ENCODE results near the gene TFIP11.

TFIP11 gene

DNA sequence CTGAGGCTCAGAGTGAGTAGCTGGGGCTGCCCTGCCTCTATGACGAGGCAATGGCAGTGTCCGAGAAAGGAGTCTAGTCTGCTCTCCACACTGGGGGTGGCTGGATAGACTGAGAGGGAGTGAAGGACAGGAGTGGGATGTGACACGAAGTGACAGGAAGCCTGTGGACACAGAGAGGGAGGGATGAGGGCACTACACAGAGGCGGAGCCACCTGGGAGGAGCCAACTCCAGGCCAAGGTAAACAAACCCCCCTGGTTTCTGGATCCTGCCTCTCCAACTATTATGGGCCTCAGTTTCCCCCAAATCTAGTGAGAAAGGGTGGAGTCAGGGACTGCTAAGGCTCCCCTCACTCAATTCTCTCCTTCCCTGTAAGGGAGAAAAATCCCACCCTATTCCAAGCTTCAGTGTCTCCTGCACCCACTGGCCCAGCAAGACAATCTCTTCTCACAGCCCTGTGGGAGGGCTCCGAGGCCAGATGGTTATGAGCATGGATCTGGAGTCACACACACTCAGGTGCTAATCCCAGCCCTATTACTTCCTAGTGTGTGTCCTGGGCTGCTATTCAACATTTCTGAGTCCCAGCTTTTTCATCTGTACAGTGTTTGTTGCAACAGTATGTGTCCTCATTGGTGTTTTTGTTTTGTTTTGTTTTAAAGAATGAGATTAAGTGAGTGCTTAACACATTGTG, 58.3 kb downstream of the TFIP11 start:
- Histone ChIP-seq H3K9me3 (ENCODE audit: control extremely low read depth in 1 of 5, control insufficient read depth in 4 of 5, insufficient read depth in 2 of 5, low read depth in 1 of 5, low read length in 4 of 5) (no peaks in the 10 kb centered on the region), H3K27me3 (replicated peaks in 2 of 5; ENCODE audit: control insufficient read depth in 4 of 5, insufficient read depth in 5 of 5, low read length in 4 of 5) (no peaks in the 10 kb centered on the region), H3K4me3 (ENCODE audit: control insufficient read depth in 1 of 7, extremely low read depth in 1 of 7, insufficient read depth in 4 of 7, low read depth in 2 of 7, low read length in 6 of 7) (no peak overlapping the region), H3K36me3 (ENCODE audit: control insufficient read depth in 4 of 4, insufficient read depth in 4 of 4, low read length in 3 of 4) (peaks cover 0 to 74% (median 63%) of the 10 kb centered on the region in 4 experiments), H3K27ac (ENCODE audit: insufficient read depth in 1 of 2, low read depth in 1 of 2, low read length in 2 of 2, poor library complexity in 1 of 2, severe bottlenecking in 2 of 2) (no peak overlapping the region), H3K4me1 (ENCODE audit: control extremely low read depth in 1 of 4, control insufficient read depth in 4 of 4, insufficient read depth in 4 of 4, low read length in 3 of 4) (no peaks in the 10 kb centered on the region)
- WGBS (ENCODE audit: insufficient coverage), result 100% methylated on average over 3 of the region's 5 CpGs
- DNase-seq, result no peak
- ChIA-PET POLR2A (no interaction called here), CTCF (interaction anchor here (1.5 to 2.2 kb wide), 2 partner anchors 7 to 10 kb away, joined by 8 to 10 read pairs; no protein-coding TSS in a partner anchor)

DNA sequence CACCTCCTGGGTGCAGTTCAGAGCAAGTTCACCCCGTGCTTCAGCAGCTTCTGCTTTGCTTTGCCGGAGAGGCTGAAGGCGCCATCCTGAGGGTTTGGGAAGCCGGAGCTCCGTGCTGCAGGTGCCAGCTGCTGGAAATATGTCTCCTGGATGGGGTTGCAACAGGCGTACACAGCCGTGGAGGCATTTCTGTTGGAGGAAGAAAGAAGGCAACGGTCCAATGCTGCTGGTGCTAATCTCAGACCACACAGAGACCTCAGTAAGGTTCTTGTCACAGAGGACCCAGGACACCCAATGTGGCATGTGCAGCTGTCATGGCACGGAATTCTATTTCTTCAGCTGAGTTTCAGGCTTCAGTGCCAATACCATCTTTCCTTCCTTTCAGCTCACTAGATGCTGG, 59.1 kb downstream of the TFIP11 start:
- ChIA-PET CTCF (interaction anchor here (1.5 to 2.2 kb wide), 3 partner anchors 8 to 91 kb away, joined by 3 to 10 read pairs (median 8); no protein-coding TSS in a partner anchor), POLR2A (interaction anchor here (0.6 kb wide), 1 partner anchor 81 kb away, joined by 3 read pairs; no protein-coding TSS in a partner anchor)
- H3K27ac ChIP-seq (ENCODE audit: insufficient read depth in 1 of 2, low read depth in 1 of 2, low read length in 2 of 2, poor library complexity in 1 of 2, severe bottlenecking in 2 of 2), result no peak overlapping the region
- DNase-seq, result no peak
- 97% methylated on average over 6 of the region's 9 CpGs for WGBS (ENCODE audit: insufficient coverage)
- H3K9me3 ChIP-seq (ENCODE audit: control extremely low read depth in 1 of 5, control insufficient read depth in 4 of 5, insufficient read depth in 2 of 5, low read depth in 1 of 5, low read length in 4 of 5), result no peaks in the 10 kb centered on the region
- no peak overlapping the region for H3K4me3 ChIP-seq (ENCODE audit: control insufficient read depth in 1 of 7, extremely low read depth in 1 of 7, insufficient read depth in 4 of 7, low read depth in 2 of 7, low read length in 6 of 7)
- no peaks in the 10 kb centered on the region for H3K27me3 ChIP-seq (replicated peaks in 2 of 5; ENCODE audit: control insufficient read depth in 4 of 5, insufficient read depth in 5 of 5, low read length in 4 of 5)
- H3K36me3 ChIP-seq (ENCODE audit: control insufficient read depth in 4 of 4, insufficient read depth in 4 of 4, low read length in 3 of 4), result peaks cover 0 to 68% (median 56%) of the 10 kb centered on the region in 4 experiments
- H3K4me1 ChIP-seq (ENCODE audit: control extremely low read depth in 1 of 4, control insufficient read depth in 4 of 4, insufficient read depth in 4 of 4, low read length in 3 of 4), result no peaks in the 10 kb centered on the region

DNA sequence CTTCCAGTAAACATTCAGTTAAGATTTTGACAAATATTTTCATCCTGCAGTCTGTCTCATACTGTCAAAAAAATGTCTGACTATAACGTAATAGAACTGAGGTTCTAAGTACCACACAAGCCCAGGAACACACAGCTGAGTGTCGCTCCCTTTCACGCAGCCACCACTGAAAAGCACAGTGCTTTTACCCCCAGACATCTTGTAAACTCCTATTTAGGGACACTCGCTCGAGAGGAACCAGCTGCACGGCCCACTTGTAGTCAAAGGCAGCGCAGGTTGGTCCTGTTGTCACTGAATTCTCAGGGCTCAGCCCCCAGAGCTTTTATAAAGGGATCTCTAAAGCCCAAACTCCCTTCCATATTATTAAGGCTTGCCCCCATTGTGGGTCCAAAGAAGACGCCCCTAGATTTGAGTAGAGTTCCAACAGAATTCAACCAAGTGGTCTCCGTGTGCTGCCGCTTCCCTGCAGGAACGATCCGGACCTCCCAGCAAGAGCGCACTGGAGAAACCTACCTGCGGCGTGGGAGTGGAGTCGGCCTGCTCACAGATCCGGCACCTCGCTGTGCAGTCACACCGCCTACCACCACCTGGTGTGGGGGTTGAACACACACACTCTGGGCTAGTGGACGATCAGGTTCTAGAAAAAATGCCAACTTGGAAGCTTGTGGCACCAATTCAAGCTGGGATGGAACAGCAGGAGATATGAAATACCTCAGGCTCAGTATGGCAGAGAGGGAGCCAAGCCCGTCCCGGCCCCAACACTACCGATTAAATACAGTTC, 59.8 kb downstream of the TFIP11 start:
- H3K27me3 ChIP-seq (replicated peaks in 2 of 5; ENCODE audit: control insufficient read depth in 4 of 5, insufficient read depth in 5 of 5, low read length in 4 of 5), result no peaks in the 10 kb centered on the region
- H3K27ac ChIP-seq (ENCODE audit: insufficient read depth in 1 of 2, low read depth in 1 of 2, low read length in 2 of 2, poor library complexity in 1 of 2, severe bottlenecking in 2 of 2), result no peak overlapping the region
- H3K36me3 ChIP-seq (ENCODE audit: control insufficient read depth in 4 of 4, insufficient read depth in 4 of 4, low read length in 3 of 4), result peaks cover 0 to 60% (median 48%) of the 10 kb centered on the region in 4 experiments
- no peak for DNase-seq
- no peak overlapping the region for H3K4me3 ChIP-seq (ENCODE audit: control insufficient read depth in 1 of 7, extremely low read depth in 1 of 7, insufficient read depth in 4 of 7, low read depth in 2 of 7, low read length in 6 of 7)
- 97% methylated on average over 20 of the region's 23 CpGs for WGBS (ENCODE audit: insufficient coverage)
- CTCF ChIA-PET, result interaction anchor here (0.9 to 2.2 kb wide), 6 partner anchors 9 to 90 kb away, joined by 3 to 10 read pairs (median 6); no protein-coding TSS in a partner anchor
- H3K9me3 ChIP-seq (ENCODE audit: control extremely low read depth in 1 of 5, control insufficient read depth in 4 of 5, insufficient read depth in 2 of 5, low read depth in 1 of 5, low read length in 4 of 5), result no peaks in the 10 kb centered on the region
- POLR2A ChIA-PET, result no interaction called here
- H3K4me1 ChIP-seq (ENCODE audit: control extremely low read depth in 1 of 4, control insufficient read depth in 4 of 4, insufficient read depth in 4 of 4, low read length in 3 of 4), result no peaks in the 10 kb centered on the region

DNA sequence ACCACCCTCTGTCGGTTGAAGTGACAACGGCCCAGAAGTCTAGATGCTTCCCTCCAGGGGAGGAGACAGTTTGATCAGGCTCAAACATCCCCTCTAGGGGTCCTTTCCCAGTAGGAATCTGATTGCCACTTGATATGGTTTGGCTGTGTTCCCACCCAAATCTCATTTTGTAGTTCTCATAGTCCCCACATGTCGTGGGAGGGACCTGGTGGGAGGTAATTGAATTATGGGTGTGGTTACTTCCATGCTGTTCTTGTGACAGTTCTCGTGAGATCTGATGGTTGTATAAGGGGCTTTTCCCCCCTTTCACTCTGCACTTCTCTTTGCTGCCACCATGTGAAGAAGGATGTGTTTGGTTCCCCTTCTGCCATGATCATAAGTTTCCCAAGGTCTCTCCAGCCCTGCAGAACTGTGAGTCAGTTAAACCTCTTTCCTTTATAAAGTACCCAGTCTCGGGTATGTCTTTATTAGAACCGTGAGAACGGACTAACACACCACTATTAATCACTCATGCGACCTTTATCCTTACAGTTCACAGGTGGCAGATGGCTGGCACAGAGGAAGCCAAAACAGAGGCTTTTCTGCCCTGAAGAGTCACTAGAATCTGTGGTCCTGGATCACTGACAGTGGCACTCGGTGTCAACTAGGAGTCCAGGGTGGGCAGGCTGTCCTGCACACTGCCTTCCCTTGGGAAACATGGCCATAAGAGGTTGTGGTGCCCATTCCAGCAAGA, 61.7 kb downstream of the TFIP11 start:
- POLR2A ChIA-PET, result no interaction called here
- no peaks in the 10 kb centered on the region for H3K9me3 ChIP-seq (ENCODE audit: control extremely low read depth in 1 of 5, control insufficient read depth in 4 of 5, insufficient read depth in 2 of 5, low read depth in 1 of 5, low read length in 4 of 5)
- CTCF ChIA-PET, result interaction anchor here (1.2 kb wide), 1 partner anchor 10 kb away, joined by 10 read pairs; no protein-coding TSS in a partner anchor
- H3K4me1 ChIP-seq (ENCODE audit: control extremely low read depth in 1 of 4, control insufficient read depth in 4 of 4, insufficient read depth in 4 of 4, low read length in 3 of 4), result no peaks in the 10 kb centered on the region
- no peak for DNase-seq
- H3K4me3 ChIP-seq (ENCODE audit: control insufficient read depth in 1 of 7, extremely low read depth in 1 of 7, insufficient read depth in 4 of 7, low read depth in 2 of 7, low read length in 6 of 7), result no peak overlapping the region
- no peaks in the 10 kb centered on the region for H3K27me3 ChIP-seq (replicated peaks in 2 of 5; ENCODE audit: control insufficient read depth in 4 of 5, insufficient read depth in 5 of 5, low read length in 4 of 5)
- H3K27ac ChIP-seq (ENCODE audit: insufficient read depth in 1 of 2, low read depth in 1 of 2, low read length in 2 of 2, poor library complexity in 1 of 2, severe bottlenecking in 2 of 2), result no peak overlapping the region
- whole genome bisulfite sequencing (ENCODE audit: insufficient coverage), result 89% methylated on average over 7 of the region's 9 CpGs
- H3K36me3 ChIP-seq (ENCODE audit: control insufficient read depth in 4 of 4, insufficient read depth in 4 of 4, low read length in 3 of 4), result peaks cover 0 to 49% (median 39%) of the 10 kb centered on the region in 4 experiments

DNA sequence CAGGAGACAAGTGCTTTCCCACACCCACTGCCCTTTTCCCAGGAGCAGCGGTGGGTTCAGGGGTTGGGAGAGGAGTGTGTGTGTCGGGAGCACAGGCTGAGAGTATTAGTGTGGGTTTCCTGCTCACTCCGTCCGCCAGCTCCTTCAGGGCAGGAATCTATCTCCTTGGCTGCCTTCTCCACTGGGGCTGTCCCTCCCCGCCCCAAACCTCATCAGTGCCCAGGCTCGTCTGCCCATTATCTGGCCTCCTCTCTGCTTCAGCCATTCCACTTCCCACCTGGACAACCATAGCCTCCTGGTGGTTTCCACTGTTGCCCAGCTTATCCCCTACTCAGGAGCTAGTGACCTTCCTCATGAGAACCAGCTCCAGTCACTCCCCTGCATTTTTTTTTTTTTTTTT, 63.3 kb downstream of the TFIP11 start:
- H3K4me1 ChIP-seq (ENCODE audit: control extremely low read depth in 1 of 4, control insufficient read depth in 4 of 4, insufficient read depth in 4 of 4, low read length in 3 of 4), result no peaks in the 10 kb centered on the region
- ChIA-PET CTCF (interaction anchor here (0.9 to 2.4 kb wide), 7 partner anchors 12 to 232 kb away, joined by 3 to 14 read pairs (median 5); no protein-coding TSS in a partner anchor), POLR2A (no interaction called here)
- no peaks in the 10 kb centered on the region for H3K9me3 ChIP-seq (ENCODE audit: control extremely low read depth in 1 of 5, control insufficient read depth in 4 of 5, insufficient read depth in 2 of 5, low read depth in 1 of 5, low read length in 4 of 5)
- no peak overlapping the region for H3K27ac ChIP-seq (ENCODE audit: insufficient read depth in 1 of 2, low read depth in 1 of 2, low read length in 2 of 2, poor library complexity in 1 of 2, severe bottlenecking in 2 of 2)
- H3K27me3 ChIP-seq (replicated peaks in 2 of 5; ENCODE audit: control insufficient read depth in 4 of 5, insufficient read depth in 5 of 5, low read length in 4 of 5), result no peaks in the 10 kb centered on the region
- no peak overlapping the region for H3K4me3 ChIP-seq (ENCODE audit: control insufficient read depth in 1 of 7, extremely low read depth in 1 of 7, insufficient read depth in 4 of 7, low read depth in 2 of 7, low read length in 6 of 7)
- peaks cover 0 to 45% (median 35%) of the 10 kb centered on the region in 4 experiments for H3K36me3 ChIP-seq (ENCODE audit: control insufficient read depth in 4 of 4, insufficient read depth in 4 of 4, low read length in 3 of 4)
- 91% methylated on average over 3 of the region's 6 CpGs for WGBS (ENCODE audit: insufficient coverage)
- DNase-seq, result no peak

DNA sequence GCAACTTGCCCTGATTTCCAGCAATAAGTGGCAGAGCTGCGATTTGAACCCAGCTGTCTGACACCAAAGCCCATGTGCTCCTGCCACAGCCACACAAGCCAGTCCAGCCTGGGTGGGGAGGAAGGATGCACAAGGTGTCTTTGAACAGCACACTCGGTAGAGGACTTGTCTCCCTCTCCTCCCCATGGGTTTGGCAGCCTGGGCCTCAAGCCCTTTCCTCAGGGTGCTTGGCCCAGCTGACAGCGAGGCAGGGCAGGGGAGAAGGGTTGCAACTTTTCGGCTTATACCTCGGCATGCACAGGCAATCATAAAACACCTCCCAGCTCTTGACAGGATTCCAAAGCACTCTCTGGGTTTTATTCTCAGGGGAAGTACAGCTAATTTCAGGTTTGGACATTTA, 63.9 kb downstream of the TFIP11 start:
- Histone ChIP-seq H3K9me3 (ENCODE audit: control extremely low read depth in 1 of 5, control insufficient read depth in 4 of 5, insufficient read depth in 2 of 5, low read depth in 1 of 5, low read length in 4 of 5) (no peaks in the 10 kb centered on the region), H3K4me1 (ENCODE audit: control extremely low read depth in 1 of 4, control insufficient read depth in 4 of 4, insufficient read depth in 4 of 4, low read length in 3 of 4) (no peaks in the 10 kb centered on the region), H3K27me3 (replicated peaks in 2 of 5; ENCODE audit: control insufficient read depth in 4 of 5, insufficient read depth in 5 of 5, low read length in 4 of 5) (no peaks in the 10 kb centered on the region), H3K36me3 (ENCODE audit: control insufficient read depth in 4 of 4, insufficient read depth in 4 of 4, low read length in 3 of 4) (peaks cover 0 to 39% (median 30%) of the 10 kb centered on the region in 4 experiments), H3K27ac (ENCODE audit: insufficient read depth in 1 of 2, low read depth in 1 of 2, low read length in 2 of 2, poor library complexity in 1 of 2, severe bottlenecking in 2 of 2) (no peak overlapping the region), H3K4me3 (ENCODE audit: control insufficient read depth in 1 of 7, extremely low read depth in 1 of 7, insufficient read depth in 4 of 7, low read depth in 2 of 7, low read length in 6 of 7) (no peak overlapping the region)
- 82% methylated on average over 5 of the region's 5 CpGs for WGBS (ENCODE audit: insufficient coverage)
- ChIA-PET POLR2A (no interaction called here), CTCF (interaction anchor here (1.1 to 2.4 kb wide), 6 partner anchors 12 to 81 kb away, joined by 3 to 14 read pairs (median 5); no protein-coding TSS in a partner anchor)
- DNase-seq, result no peak

Data from common myeloid progenitor, CD34-positive (primary cell).